Right lobe of liver (tissue), 4 donors: ENCODE measurements around the gene DOCK1.

ENCODE experiments used
- CTCF ChIP-seq, 4 donors: fragments of 200-600 bp in 3 of 4; fragments of 450-650 bp in 1 of 4; IDR thresholded peaks; one replicate each; pipeline versions ENCODE4 v1.5.1 to v1.8.0; 2016 to 2022; ENCODE audit warnings: antibody characterized with exemption in 4 of 4, mild to moderate bottlenecking in 2 of 4
- POLR2A ChIP-seq: fragments of 450-650 bp; IDR thresholded peaks from one replicate; pipeline ENCODE4 v1.6.1; 2017; ENCODE audit warnings: antibody characterized with exemption, mild to moderate bottlenecking
- donor health status: DM: no; HTN: no; CAD: no.
- donor health status: DM: no; HTN: no; CAD: no.
- donor health status: DM: no; HTN: yes; CAD: no.

- TF ChIP-seq CTCF (IDR thresholded peaks at IDR 0.05) (no peak), POLR2A (no peak)
Measured at GRCh38 chr10:126908225-126908624, 3.0 kb downstream of the DOCK1 start.
